ENCODE measurements around the gene CCR1.

- TF ChIP-seq EZH2 (IDR thresholded peaks at IDR 0.05; ENCODE audit: borderline replicate concordance, insufficient read depth, low read length, poor library complexity, severe bottlenecking) (no peak), CTCF (IDR thresholded peaks at IDR 0.05; ENCODE audit: poor library complexity, severe bottlenecking) (no peak), POLR2AphosphoS5 (IDR thresholded peaks at IDR 0.05) (no peak), TAF1 (IDR thresholded peaks at IDR 0.05; ENCODE audit: low read depth) (no peak), MXI1 (conservative IDR thresholded peaks at IDR 0.05; ENCODE audit: poor library complexity, severe bottlenecking) (no peak), RAD21 (conservative IDR thresholded peaks at IDR 0.05) (no peak)
These were observed 7.9 kb downstream of the CCR1 start for GRCh38 chr3:46200211-46200610.
